Common myeloid progenitor, CD34-positive (primary cell): ENCODE results near the gene NLRP9. TPM values are rescaled to one million over a fixed set of nuclear protein-coding genes. Genes with fewer than 3 reads are reported as not detected.
A peak's percentile ranks its signal among the peaks of the same experiment; 100 is the strongest.
"Not testable (repeated sequence)": the region's sequence is repeated elsewhere in the genome, so short reads cannot be mapped to it uniquely, and the experiment has no call there.

Experiments used
- CTCF ChIA-PET: fragments of 350-600 bp; sonication (Branson Sonifier 250); formaldehyde crosslinking; loops from one replicate; lab custom pipeline; 2021; ENCODE audit warnings: antibody characterized with exemption; lab: Charles Lee
- POLR2A ChIA-PET: fragments of 350-600 bp; sonication (Branson Sonifier 250); formaldehyde crosslinking; loops from one replicate; lab custom pipeline; 2021; ENCODE audit warnings: antibody characterized with exemption; lab: Charles Lee
- DNase-seq, 3 donors: peaks; one replicate each; pipeline versions ENCODE4 v3.0.0 to v3.0.0-alpha.2; 2013
- H3K27ac ChIP-seq, 2 experiments: 1 replicate in 1 of 2; 2 replicates in 1 of 2; pipeline ENCODE4 v1.7.0; 2013; ENCODE audit warnings: inconsistent platforms in 2 of 2, low read length in 2 of 2, mild to moderate bottlenecking in 2 of 2, low read depth in 1 of 2, moderate library complexity in 1 of 2; ENCODE audit not compliant: severe bottlenecking in 2 of 2, insufficient read depth in 1 of 2, poor library complexity in 1 of 2
- H3K27me3 ChIP-seq, 5 experiments: replicated peaks in 2 of 5; 1 replicate in 3 of 5; 2 replicates in 2 of 5; pipeline versions ENCODE4 v1.6.1 to v1.7.0; 2013; ENCODE audit warnings: low read length in 4 of 5, mild to moderate bottlenecking in 2 of 5, moderate library complexity in 2 of 5, inconsistent platforms in 1 of 5; ENCODE audit not compliant: insufficient read depth in 5 of 5, control insufficient read depth in 4 of 5
- H3K36me3 ChIP-seq, 4 experiments: 1 replicate in 2 of 4; 2 replicates in 2 of 4; pipeline versions ENCODE4 v1.6.1 to v1.7.0; 2013; ENCODE audit warnings: low read length in 3 of 4, control low read depth in 1 of 4, mild to moderate bottlenecking in 1 of 4; ENCODE audit not compliant: control insufficient read depth in 4 of 4, insufficient read depth in 4 of 4
- H3K4me1 ChIP-seq, 4 experiments: 1 replicate in 3 of 4; 2 replicates in 1 of 4; pipeline versions ENCODE4 v1.6.1 to v1.7.1; 2013; ENCODE audit warnings: low read length in 3 of 4, mild to moderate bottlenecking in 3 of 4, control low read depth in 1 of 4, inconsistent platforms in 1 of 4, moderate library complexity in 1 of 4; ENCODE audit not compliant: control insufficient read depth in 4 of 4, insufficient read depth in 4 of 4; ENCODE audit errors: control extremely low read depth in 1 of 4
- H3K4me3 ChIP-seq, 7 experiments: 1 replicate in 4 of 7; 2 replicates in 3 of 7; pipeline versions ENCODE4 v1.5.1 to v1.7.0; 2013; ENCODE audit warnings: mild to moderate bottlenecking in 7 of 7, low read length in 6 of 7, moderate library complexity in 6 of 7, inconsistent platforms in 2 of 7, low read depth in 2 of 7, control low read depth in 1 of 7; ENCODE audit not compliant: insufficient read depth in 4 of 7, control insufficient read depth in 1 of 7; ENCODE audit errors: extremely low read depth in 1 of 7
- H3K9me3 ChIP-seq, 5 experiments: 1 replicate in 4 of 5; 2 replicates in 1 of 5; pipeline versions ENCODE4 v1.6.1 to v1.7.1; 2013; ENCODE audit warnings: low read length in 4 of 5, mild to moderate bottlenecking in 2 of 5, inconsistent platforms in 1 of 5, low read depth in 1 of 5, moderate library complexity in 1 of 5; ENCODE audit not compliant: control insufficient read depth in 4 of 5, insufficient read depth in 2 of 5; ENCODE audit errors: control extremely low read depth in 1 of 5
- WGBS: methylation state at CpG from one replicate; pipeline ENCODE4 v1.1.5; 2013; ENCODE audit not compliant: insufficient coverage; 5-methylcytosine and 5-hydroxymethylcytosine counted together
- polyA plus RNA-seq: library from polyadenylated mRNA; unstranded; fragments of 120-200 nt; gene quantifications from one replicate; pipeline ENCODE4 v1.2.1, GENCODE V29; 2013

Gene NLRP9
- 0.01 TPM for polyA plus RNA-seq

GRCh38 chr19:55738302-55738701, at the start of gene NLRP9:
Gene NLRP9, minus strand, starts transcription at chr19:55738402. Its CDS starts 28 bp downstream, at chr19:55738374.
- 100% methylated on average over 1 of the region's 3 CpGs for WGBS
- POLR2A ChIA-PET = no interaction called here
- peaks cover 0 to 3% (median 0%) of the 10 kb centered on the region in 5 experiments for H3K9me3 ChIP-seq

GRCh38 chr19:55781112-55781511, 42.9 kb upstream of the NLRP9 start:
- POLR2A ChIA-PET = no interaction called here
- no peak overlapping the region for H3K4me3 ChIP-seq
- H3K4me1 ChIP-seq = no peaks in the 10 kb centered on the region
- DNase-seq = no peak
- peaks cover 0 to 12% (median 3%) of the 10 kb centered on the region in 5 experiments for H3K27me3 ChIP-seq
- no peaks in the 10 kb centered on the region for H3K36me3 ChIP-seq
- 90% methylated on average over 3 of the region's 5 CpGs for WGBS
- H3K9me3 ChIP-seq = peaks cover 0 to 2% (median 0%) of the 10 kb centered on the region in 5 experiments
- no peak overlapping the region for H3K27ac ChIP-seq
- CTCF ChIA-PET = no interaction called here

More at GRCh38 chr19:55738302-55738701, at the start of gene NLRP9:
- CTCF ChIA-PET = no interaction called here
- H3K27me3 ChIP-seq = peaks cover 0 to 4% (median 0%) of the 10 kb centered on the region in 5 experiments
- H3K4me3 ChIP-seq = no peak within 1 kb of the TSS
- H3K4me1 ChIP-seq = peaks cover 0 to 3% (median under 1%) of the 10 kb centered on the region in 4 experiments
- no peaks in the 10 kb centered on the region for H3K36me3 ChIP-seq
- DNase-seq = no peak
- no peak within 1 kb of the TSS for H3K27ac ChIP-seq

- Histone ChIP-seq H3K9me3 (peaks cover 0 to 2% (median 0%) of the 10 kb centered on the region in 5 experiments), H3K4me1 (no peaks in the 10 kb centered on the region), H3K27me3 (peaks cover 0 to 16% (median 3%) of the 10 kb centered on the region in 5 experiments), H3K4me3 (no peak overlapping the region), H3K36me3 (no peaks in the 10 kb centered on the region), H3K27ac (no peak overlapping the region)
- 86% methylated on average over 16 of the region's 16 CpGs for WGBS
- DNase-seq = no peak
- ChIA-PET POLR2A (no interaction called here), CTCF (no interaction called here)
Measured at GRCh38 chr19:55778331-55778730, 40.1 kb upstream of the NLRP9 start.

DNA sequence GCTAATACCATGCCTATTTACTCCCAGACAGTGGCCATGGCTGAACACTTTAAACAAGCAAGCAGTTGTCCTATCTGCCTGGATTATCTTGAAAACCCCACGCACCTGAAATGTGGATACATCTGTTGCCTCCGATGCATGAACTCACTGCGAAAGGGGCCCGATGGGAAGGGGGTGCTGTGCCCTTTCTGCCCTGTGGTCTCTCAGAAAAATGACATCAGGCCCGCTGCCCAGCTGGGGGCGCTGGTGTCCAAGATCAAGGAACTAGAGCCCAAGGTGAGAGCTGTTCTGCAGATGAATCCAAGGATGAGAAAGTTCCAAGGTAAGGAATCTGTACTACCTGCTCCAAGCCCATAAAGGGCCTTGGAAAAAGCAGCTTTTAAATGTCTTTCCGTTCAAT, 39.3 kb upstream of the NLRP9 start:
- POLR2A ChIA-PET = no interaction called here
- H3K27me3 ChIP-seq = peaks cover 0 to 16% (median 3%) of the 10 kb centered on the region in 5 experiments
- H3K4me3 ChIP-seq = no peak overlapping the region
- CTCF ChIA-PET = no interaction called here
- peaks cover 0 to 2% (median 0%) of the 10 kb centered on the region in 5 experiments for H3K9me3 ChIP-seq
- no peak overlapping the region for H3K27ac ChIP-seq
- H3K4me1 ChIP-seq = no peaks in the 10 kb centered on the region
- 32% methylated on average over 6 of the region's 7 CpGs for WGBS
- H3K36me3 ChIP-seq = no peaks in the 10 kb centered on the region
- peak in 1 of 3 donors; percentile 3 for DNase-seq

GRCh38 chr19:55769632-55770031, 31.4 kb upstream of the NLRP9 start:
- H3K4me3 ChIP-seq, H3K36me3 ChIP-seq, POLR2A ChIA-PET, H3K4me1 ChIP-seq, CTCF ChIA-PET, DNase-seq, H3K27me3 ChIP-seq, H3K27ac ChIP-seq, H3K9me3 ChIP-seq: not testable (repeated sequence)
- no CpG with 5 or more reads among the region's 3 CpGs for WGBS

GRCh38 chr19:55768818-55769217, 30.6 kb upstream of the NLRP9 start, which contains the start of gene RFPL4AL1:
Gene RFPL4AL1, plus strand, starts transcription at chr19:55769118. Its CDS starts 2,687 bp downstream, at chr19:55771805.
- H3K4me3 ChIP-seq, H3K27me3 ChIP-seq, H3K9me3 ChIP-seq, DNase-seq, H3K27ac ChIP-seq, POLR2A ChIA-PET, H3K4me1 ChIP-seq, CTCF ChIA-PET, H3K36me3 ChIP-seq: not testable (repeated sequence)
- 98% methylated on average over 4 of the region's 6 CpGs for WGBS

- WGBS = 100% methylated on average over 1 of the region's 7 CpGs
Measured at GRCh38 chr19:55766466-55766865, 28.3 kb upstream of the NLRP9 start.

More at GRCh38 chr19:55766466-55766865, 28.3 kb upstream of the NLRP9 start:
- Histone ChIP-seq H3K27ac (no peak overlapping the region), H3K4me1 (no peaks in the 10 kb centered on the region), H3K36me3 (no peaks in the 10 kb centered on the region), H3K27me3 (peaks cover 0 to 3% (median 0%) of the 10 kb centered on the region in 5 experiments), H3K9me3 (no peaks in the 10 kb centered on the region), H3K4me3 (no peak overlapping the region)
- peak in 2 of 3 donors; percentile 3 to 10 for DNase-seq
- ChIA-PET POLR2A (no interaction called here), CTCF (no interaction called here)
